A673 (cell line): ENCODE data around the gene UBE3A. TPM values are rescaled to one million over a fixed set of nuclear protein-coding genes. Genes with fewer than 3 reads are reported as not detected.

Experiments used
- BruUV-seq: library from RNA; stranded (reverse); fragments of 400-500 nt; replicated peaks from 2 replicates; lab custom pipeline; 2021; lab: Mats Ljungman, UMichigan
- CTCF ChIA-PET: fragments of 300-600 bp; sonication (Branson Sonifier 250); formaldehyde crosslinking; loops from one replicate; lab custom pipeline; 2022; ENCODE audit warnings: antibody characterized with exemption; lab: Charles Lee
- POLR2A ChIA-PET: fragments of 300-600 bp; sonication (Branson Sonifier 250); formaldehyde crosslinking; loops from one replicate; lab custom pipeline; 2022; ENCODE audit warnings: antibody characterized with exemption; ENCODE audit not compliant: low non-redundant PET; lab: Charles Lee
- DNase-seq: peaks from one replicate; pipeline ENCODE4 v3.0.0-alpha.2; 2015; ENCODE audit warnings: low spot score
- H3K27ac ChIP-seq: fragments of 200-600 bp; sonication (generic); 2 replicates; pipeline ENCODE4 v1.5.1; 2016; ENCODE audit warnings: mixed run types, low read depth, mild to moderate bottlenecking, mixed read lengths, antibody characterized with exemption, low read length; ENCODE audit not compliant: poor library complexity, severe bottlenecking
- H3K27me3 ChIP-seq: fragments of 200-600 bp; sonication (generic); replicated peaks from 2 replicates; pipeline ENCODE4 v1.6.1; 2017; ENCODE audit warnings: mixed run types, low read depth, mild to moderate bottlenecking, mixed read lengths, antibody characterized with exemption, low read length; ENCODE audit not compliant: insufficient read depth, poor library complexity
- H3K36me3 ChIP-seq: fragments of 200-600 bp; sonication (generic); 2 replicates; pipeline ENCODE4 v1.6.1; 2016; ENCODE audit warnings: mixed run types, mild to moderate bottlenecking, mixed read lengths, antibody characterized with exemption, low read length; ENCODE audit not compliant: insufficient read depth, poor library complexity, severe bottlenecking
- H3K4me1 ChIP-seq: fragments of 200-600 bp; sonication (generic); 2 replicates; pipeline ENCODE4 v1.6.1; 2017; ENCODE audit warnings: mixed run types, mild to moderate bottlenecking, mixed read lengths, antibody characterized with exemption, low read length; ENCODE audit not compliant: insufficient read depth, poor library complexity, severe bottlenecking
- H3K4me3 ChIP-seq: fragments of 200-600 bp; sonication (generic); 2 replicates; pipeline ENCODE4 v1.5.1; 2016; ENCODE audit warnings: low read depth, mixed run types, mild to moderate bottlenecking, mixed read lengths, low read length; ENCODE audit not compliant: poor library complexity, severe bottlenecking
- H3K9me3 ChIP-seq: fragments of 200-600 bp; sonication (generic); 2 replicates; pipeline ENCODE4 v1.6.1; 2016; ENCODE audit warnings: mixed run types, low read depth, mild to moderate bottlenecking, mixed read lengths, antibody characterized with exemption, low read length; ENCODE audit not compliant: poor library complexity, severe bottlenecking
- EZH2 ChIP-seq: fragments of 200-600 bp; sonication (generic); IDR thresholded peaks from 2 replicates; pipeline ENCODE4 v1.6.1; 2017; ENCODE audit warnings: borderline replicate concordance, low read depth, mild to moderate bottlenecking, mixed read lengths, antibody characterized with exemption, low read length; ENCODE audit not compliant: poor library complexity, severe bottlenecking
- intact Hi-C: fragments of 100-400 bp; cut with micrococcal nuclease; formaldehyde crosslinking; loops from one replicate; pipeline ENCODE4 v1.10.0; 2022; ENCODE audit not compliant: unreplicated experiment
- total RNA-seq: library from RNA; stranded (reverse); gene quantifications from 2 replicates; pipeline ENCODE4 v1.2.3, GENCODE V29; 2021
- TF ChIP-seq, protein P1 (sequence below): fragments of 300-800, 200-600 bp; sonication (generic); conservative IDR thresholded peaks from 2 replicates; pipeline ENCODE4 v1.5.1; 2017; ENCODE audit warnings: low read depth, mild to moderate bottlenecking, antibody characterized with exemption, low read length, moderate library complexity, mixed read lengths

Gene UBE3A
- total RNA-seq, 1 experiment from 2014 or later, result 104 TPM

DNA sequence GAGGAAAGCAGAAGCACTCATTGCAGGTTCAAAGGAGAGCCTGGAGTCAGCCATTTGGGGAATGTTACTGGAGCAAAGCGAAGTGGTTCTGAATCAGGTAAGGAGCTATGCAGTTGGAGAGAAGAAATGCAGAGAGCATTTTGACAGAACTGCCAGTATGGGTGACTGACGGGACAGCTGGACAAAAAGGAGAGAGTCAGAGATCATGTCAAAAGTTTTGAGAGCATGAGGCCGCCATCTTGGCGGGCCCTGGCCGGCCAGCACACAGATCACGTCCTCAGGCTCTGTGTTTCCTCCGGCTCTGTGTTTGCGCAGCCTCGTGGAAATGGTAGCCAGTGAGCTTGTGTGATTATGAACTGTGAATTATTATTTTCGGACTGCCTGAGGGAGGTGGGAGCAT lies 29.8 kb upstream of the UBE3A start:
- TF ChIP-seq EZH2, result no peak
- TF ChIP-seq, protein P1, sequence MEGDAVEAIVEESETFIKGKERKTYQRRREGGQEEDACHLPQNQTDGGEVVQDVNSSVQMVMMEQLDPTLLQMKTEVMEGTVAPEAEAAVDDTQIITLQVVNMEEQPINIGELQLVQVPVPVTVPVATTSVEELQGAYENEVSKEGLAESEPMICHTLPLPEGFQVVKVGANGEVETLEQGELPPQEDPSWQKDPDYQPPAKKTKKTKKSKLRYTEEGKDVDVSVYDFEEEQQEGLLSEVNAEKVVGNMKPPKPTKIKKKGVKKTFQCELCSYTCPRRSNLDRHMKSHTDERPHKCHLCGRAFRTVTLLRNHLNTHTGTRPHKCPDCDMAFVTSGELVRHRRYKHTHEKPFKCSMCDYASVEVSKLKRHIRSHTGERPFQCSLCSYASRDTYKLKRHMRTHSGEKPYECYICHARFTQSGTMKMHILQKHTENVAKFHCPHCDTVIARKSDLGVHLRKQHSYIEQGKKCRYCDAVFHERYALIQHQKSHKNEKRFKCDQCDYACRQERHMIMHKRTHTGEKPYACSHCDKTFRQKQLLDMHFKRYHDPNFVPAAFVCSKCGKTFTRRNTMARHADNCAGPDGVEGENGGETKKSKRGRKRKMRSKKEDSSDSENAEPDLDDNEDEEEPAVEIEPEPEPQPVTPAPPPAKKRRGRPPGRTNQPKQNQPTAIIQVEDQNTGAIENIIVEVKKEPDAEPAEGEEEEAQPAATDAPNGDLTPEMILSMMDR, result no peak
- BruUV-seq, result no TSS peak

DNA sequence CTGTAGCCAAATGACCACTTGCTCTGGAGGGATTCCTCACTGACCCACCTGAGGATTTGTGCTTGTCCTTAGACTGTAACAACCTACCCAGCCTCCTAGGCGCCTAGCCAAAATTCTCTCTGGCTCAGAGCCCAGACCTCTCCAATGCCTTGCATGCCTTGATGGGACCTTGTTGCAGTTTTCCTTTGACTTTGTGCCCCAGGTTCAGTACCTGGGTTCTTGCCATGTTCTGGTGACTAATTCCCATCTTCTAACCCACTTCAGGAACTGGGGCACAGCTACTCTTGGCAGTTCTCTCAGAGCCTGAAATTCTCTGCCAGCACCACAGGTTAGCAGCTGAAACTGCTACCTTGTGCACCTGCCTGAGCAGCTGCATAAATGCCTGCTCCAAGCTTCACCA lies 27.0 kb upstream of the UBE3A start:
- H3K36me3 ChIP-seq, result no peaks in the 10 kb centered on the region
- DNase-seq, result no peak
- H3K27me3 ChIP-seq, result no peaks in the 10 kb centered on the region
- TF ChIP-seq EZH2, result no peak
- TF ChIP-seq, protein P1, result no peak
- H3K9me3 ChIP-seq, result peaks cover 17% of the 10 kb centered on the region
- POLR2A ChIA-PET, result no interaction called here
- CTCF ChIA-PET, result no interaction called here
- no peak overlapping the region for H3K4me3 ChIP-seq
- no peak overlapping the region for H3K27ac ChIP-seq
- BruUV-seq, result no TSS peak
- no peaks in the 10 kb centered on the region for H3K4me1 ChIP-seq
- intact Hi-C loops, result no loop called here

More for the DNA sequence above, 29.8 kb upstream of the UBE3A start:
- no peak overlapping the region for H3K27ac ChIP-seq
- ChIA-PET CTCF (no interaction called here), POLR2A (no interaction called here)
- peaks cover 26% of the 10 kb centered on the region for H3K9me3 ChIP-seq
- H3K27me3 ChIP-seq, result no peaks in the 10 kb centered on the region
- DNase-seq, result no peak
- H3K4me3 ChIP-seq, result no peak overlapping the region
- no peaks in the 10 kb centered on the region for H3K4me1 ChIP-seq
- intact Hi-C loops, result no loop called here
- no peaks in the 10 kb centered on the region for H3K36me3 ChIP-seq

DNA sequence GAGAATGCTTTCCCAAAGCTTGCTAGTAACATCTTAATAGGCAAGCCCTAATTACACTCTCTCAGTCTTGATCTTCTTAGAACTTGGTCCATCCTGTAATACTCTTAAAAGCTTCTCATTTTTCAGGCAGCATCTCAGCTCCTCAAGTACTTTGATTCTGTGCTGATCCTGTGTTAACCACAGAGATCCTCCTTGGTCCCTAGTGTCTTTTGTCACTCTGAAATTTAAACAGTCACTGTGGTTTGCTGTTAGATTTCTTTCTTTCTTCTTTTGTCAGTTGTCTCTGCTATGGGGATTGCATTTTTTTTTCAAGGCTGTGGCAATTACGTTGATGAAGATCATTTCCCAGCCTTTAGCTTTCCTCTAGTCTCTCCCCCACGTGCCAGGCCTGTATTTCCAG lies 26.0 kb upstream of the UBE3A start:
- Histone ChIP-seq H3K36me3 (no peaks in the 10 kb centered on the region), H3K4me1 (no peaks in the 10 kb centered on the region), H3K9me3 (peaks cover 17% of the 10 kb centered on the region), H3K27me3 (no peaks in the 10 kb centered on the region), H3K4me3 (no peak overlapping the region), H3K27ac (no peak overlapping the region)
- no TSS peak for BruUV-seq
- no peak for TF ChIP-seq EZH2
- intact Hi-C loops, result no loop called here
- CTCF ChIA-PET, result no interaction called here
- DNase-seq, result no peak
- POLR2A ChIA-PET, result interaction anchor here (0.6 kb wide), 1 partner anchor 106 kb away, joined by 3 read pairs; no protein-coding TSS in a partner anchor

DNA sequence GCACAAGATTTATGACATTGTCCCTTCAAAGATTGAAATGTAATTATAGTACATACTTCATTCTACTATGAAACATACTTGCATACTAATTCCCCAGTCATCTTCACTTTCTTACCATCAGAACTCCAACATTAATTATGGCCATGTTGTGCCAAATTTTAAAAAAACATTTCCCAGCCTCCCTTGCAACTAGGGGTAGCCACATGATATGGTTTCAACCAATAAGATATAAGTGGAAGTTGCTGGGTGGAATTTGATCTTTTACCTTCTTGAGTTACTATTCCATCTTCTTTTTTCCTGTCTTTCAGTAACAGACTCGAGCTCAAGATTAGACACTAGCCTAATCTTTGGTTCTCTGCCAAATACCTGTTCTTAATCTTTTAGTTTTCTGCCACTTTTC lies 25.6 kb upstream of the UBE3A start:
- Histone ChIP-seq H3K27ac (no peak overlapping the region), H3K4me1 (no peaks in the 10 kb centered on the region), H3K4me3 (no peak overlapping the region), H3K27me3 (no peaks in the 10 kb centered on the region), H3K36me3 (no peaks in the 10 kb centered on the region), H3K9me3 (peaks cover 17% of the 10 kb centered on the region)
- ChIA-PET POLR2A (interaction anchor here (0.6 kb wide), 1 partner anchor 106 kb away, joined by 3 read pairs; no protein-coding TSS in a partner anchor), CTCF (no interaction called here)
- intact Hi-C loops, result no loop called here
- no peak for TF ChIP-seq EZH2
- TF ChIP-seq, protein P1, result no peak
- DNase-seq, result no peak
- BruUV-seq, result no TSS peak
